ENCODE data around the gene HTR3D.

HTR3D gene

GRCh38 chr3:184045995-184046394 lies 14.5 kb downstream of the HTR3D start:
- TF ChIP-seq CTCF (IDR thresholded peaks at IDR 0.05; ENCODE audit: insufficient read depth, low read length, missing control alignments): no peak
- POLR2A ChIA-PET: no interaction called here
- H3K4me3 ChIP-seq (ENCODE audit: low read depth, low read length): no peak overlapping the region
- CTCF ChIA-PET: interaction anchor here (1.4 kb wide), 1 partner anchor 9 kb away, joined by 3 read pairs; no protein-coding TSS in a partner anchor
- DNase-seq (ENCODE audit: low read depth, low spot score): no peak

- ChIA-PET CTCF (no interaction called here), POLR2A (no interaction called here)
- DNase-seq (ENCODE audit: low read depth, low spot score): no peak
- no peak overlapping the region for H3K4me3 ChIP-seq (ENCODE audit: low read depth, low read length)
- no peak for TF ChIP-seq CTCF (IDR thresholded peaks at IDR 0.05; ENCODE audit: insufficient read depth, low read length, missing control alignments)
Measured at GRCh38 chr3:184050217-184050847, 18.8 kb downstream of the HTR3D start.

GRCh38 chr3:184052767-184053166 lies 21.2 kb downstream of the HTR3D start, which contains the start of gene HTR3C:
Gene HTR3C, plus strand, starts transcription at chr3:184053047. Its CDS starts 34 bp downstream, at chr3:184053081.
- POLR2A ChIA-PET: interaction anchor here (0.6 kb wide), 1 partner anchor 11 kb away, joined by 4 read pairs; no protein-coding TSS in a partner anchor
- CTCF ChIA-PET: interaction anchor here (0.8 kb wide), 1 partner anchor 16 kb away, joined by 3 read pairs; no protein-coding TSS in a partner anchor
- TF ChIP-seq CTCF (IDR thresholded peaks at IDR 0.05; ENCODE audit: insufficient read depth, low read length, missing control alignments): no peak
- no peak within 1 kb of the TSS for H3K4me3 ChIP-seq (ENCODE audit: low read depth, low read length)
- DNase-seq (ENCODE audit: low read depth, low spot score): no peak

- POLR2A ChIA-PET: no interaction called here
- DNase-seq (ENCODE audit: low read depth, low spot score): no peak
- no peak for TF ChIP-seq CTCF (IDR thresholded peaks at IDR 0.05; ENCODE audit: insufficient read depth, low read length, missing control alignments)
- CTCF ChIA-PET: interaction anchor here (1.0 to 1.7 kb wide), 5 partner anchors 10 to 231 kb away, joined by 3 to 5 read pairs (median 4); partner anchors contain the start of gene EEF1AKMT4
- H3K4me3 ChIP-seq (ENCODE audit: low read depth, low read length): no peak overlapping the region
Measured at GRCh38 chr3:184058029-184058428, 26.5 kb downstream of the HTR3D start.

GRCh38 chr3:184059424-184059823 lies 27.9 kb downstream of the HTR3D start:
- POLR2A ChIA-PET: no interaction called here

More at GRCh38 chr3:184059424-184059823, 27.9 kb downstream of the HTR3D start:
- no peak for TF ChIP-seq CTCF (IDR thresholded peaks at IDR 0.05; ENCODE audit: insufficient read depth, low read length, missing control alignments)
- H3K4me3 ChIP-seq (ENCODE audit: low read depth, low read length): no peak overlapping the region
- CTCF ChIA-PET: interaction anchor here (1.7 kb wide), 1 partner anchor 164 kb away, joined by 4 read pairs; no protein-coding TSS in a partner anchor
- DNase-seq (ENCODE audit: low read depth, low spot score): no peak
